ENCODE measurements around the gene GALNT12. TPM values are rescaled to one million over a fixed set of nuclear protein-coding genes. Genes with fewer than 3 reads are reported as not detected.
A peak's percentile ranks its signal among the peaks of the same experiment; 100 is the strongest.

GALNT12 gene
- total RNA-seq, 3 donors from 2014 or later: 2.6 to 6.6 (median 3.9) TPM

DNA sequence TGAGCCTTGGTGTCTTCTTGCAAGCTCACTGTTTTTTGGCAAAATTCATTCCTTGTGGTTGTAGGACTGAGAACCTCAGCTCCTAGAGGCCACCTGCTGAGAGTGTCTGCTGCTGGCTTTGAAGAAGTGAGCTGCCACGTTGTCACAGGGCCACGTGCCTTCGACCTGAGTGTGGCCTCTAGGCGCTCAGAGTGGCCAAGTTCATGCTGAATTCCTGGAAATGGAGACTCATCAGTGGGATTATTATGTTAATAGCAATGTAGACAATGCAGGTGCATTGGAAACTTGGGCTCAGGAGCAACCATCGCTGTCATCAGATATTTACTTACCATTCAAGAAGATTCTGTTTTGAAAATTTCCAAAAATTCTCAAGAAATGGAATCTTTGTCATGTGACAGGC lies 52.5 kb downstream of the GALNT12 start:
- Histone ChIP-seq H3K27ac (no peak overlapping the region), H3K4me1 (peaks cover 0 to 3% of the 10 kb centered on the region in 2 donors), H3K36me3 (no peaks in the 10 kb centered on the region), H3K27me3 (no peaks in the 10 kb centered on the region), H3K4me3 (no peak overlapping the region), H3K9me3 (peaks cover 0 to 18% of the 10 kb centered on the region in 2 donors)
- TF ChIP-seq, protein P1, sequence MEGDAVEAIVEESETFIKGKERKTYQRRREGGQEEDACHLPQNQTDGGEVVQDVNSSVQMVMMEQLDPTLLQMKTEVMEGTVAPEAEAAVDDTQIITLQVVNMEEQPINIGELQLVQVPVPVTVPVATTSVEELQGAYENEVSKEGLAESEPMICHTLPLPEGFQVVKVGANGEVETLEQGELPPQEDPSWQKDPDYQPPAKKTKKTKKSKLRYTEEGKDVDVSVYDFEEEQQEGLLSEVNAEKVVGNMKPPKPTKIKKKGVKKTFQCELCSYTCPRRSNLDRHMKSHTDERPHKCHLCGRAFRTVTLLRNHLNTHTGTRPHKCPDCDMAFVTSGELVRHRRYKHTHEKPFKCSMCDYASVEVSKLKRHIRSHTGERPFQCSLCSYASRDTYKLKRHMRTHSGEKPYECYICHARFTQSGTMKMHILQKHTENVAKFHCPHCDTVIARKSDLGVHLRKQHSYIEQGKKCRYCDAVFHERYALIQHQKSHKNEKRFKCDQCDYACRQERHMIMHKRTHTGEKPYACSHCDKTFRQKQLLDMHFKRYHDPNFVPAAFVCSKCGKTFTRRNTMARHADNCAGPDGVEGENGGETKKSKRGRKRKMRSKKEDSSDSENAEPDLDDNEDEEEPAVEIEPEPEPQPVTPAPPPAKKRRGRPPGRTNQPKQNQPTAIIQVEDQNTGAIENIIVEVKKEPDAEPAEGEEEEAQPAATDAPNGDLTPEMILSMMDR (IDR thresholded peaks at IDR 0.05): no peak
- TF ChIP-seq POLR2A (IDR thresholded peaks at IDR 0.05) (no peak), POLR2AphosphoS5 (IDR thresholded peaks at IDR 0.05) (no peak)
- intact Hi-C loops (cut with DNase I; ENCODE audit: low total_unique reads): no loop called here
- DNase-seq (ENCODE audit: low spot score in 2 of 2): no peak

DNA sequence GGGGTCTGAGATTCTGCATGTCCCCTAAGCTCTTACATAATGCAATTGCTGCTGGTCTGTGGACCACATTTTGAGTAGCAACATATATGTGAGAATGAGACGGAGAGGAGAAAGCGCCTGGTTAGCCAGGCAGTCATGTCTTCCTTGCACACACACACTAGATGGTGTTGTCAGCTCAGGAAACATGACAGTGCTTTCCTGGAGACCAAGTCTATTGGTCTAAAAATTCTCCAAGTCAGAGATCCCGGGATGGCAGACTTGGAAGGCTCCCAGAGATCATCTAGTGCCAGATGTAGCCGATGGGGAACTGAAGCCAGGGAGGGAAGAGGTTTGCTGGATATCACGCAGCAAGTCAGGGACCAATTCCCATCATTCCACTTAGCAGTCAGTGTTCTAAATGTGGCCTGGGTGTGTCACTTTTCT lies 53.4 kb downstream of the GALNT12 start:
- peaks cover 0 to 10% of the 10 kb centered on the region in 2 donors for H3K9me3 ChIP-seq
- H3K27me3 ChIP-seq: no peaks in the 10 kb centered on the region
- intact Hi-C loops (cut with DNase I; ENCODE audit: low total_unique reads): no loop called here
- H3K4me1 ChIP-seq: peaks cover 0 to 3% of the 10 kb centered on the region in 2 donors
- no peaks in the 10 kb centered on the region for H3K36me3 ChIP-seq
- no peak overlapping the region for H3K4me3 ChIP-seq
- peak in 1 of 3 donors; percentile 42 for TF ChIP-seq POLR2AphosphoS5 (IDR thresholded peaks at IDR 0.05)
- TF ChIP-seq, protein P1 (IDR thresholded peaks at IDR 0.05): no peak
- DNase-seq (ENCODE audit: low spot score in 2 of 2): no peak
- no peak overlapping the region for H3K27ac ChIP-seq

DNA sequence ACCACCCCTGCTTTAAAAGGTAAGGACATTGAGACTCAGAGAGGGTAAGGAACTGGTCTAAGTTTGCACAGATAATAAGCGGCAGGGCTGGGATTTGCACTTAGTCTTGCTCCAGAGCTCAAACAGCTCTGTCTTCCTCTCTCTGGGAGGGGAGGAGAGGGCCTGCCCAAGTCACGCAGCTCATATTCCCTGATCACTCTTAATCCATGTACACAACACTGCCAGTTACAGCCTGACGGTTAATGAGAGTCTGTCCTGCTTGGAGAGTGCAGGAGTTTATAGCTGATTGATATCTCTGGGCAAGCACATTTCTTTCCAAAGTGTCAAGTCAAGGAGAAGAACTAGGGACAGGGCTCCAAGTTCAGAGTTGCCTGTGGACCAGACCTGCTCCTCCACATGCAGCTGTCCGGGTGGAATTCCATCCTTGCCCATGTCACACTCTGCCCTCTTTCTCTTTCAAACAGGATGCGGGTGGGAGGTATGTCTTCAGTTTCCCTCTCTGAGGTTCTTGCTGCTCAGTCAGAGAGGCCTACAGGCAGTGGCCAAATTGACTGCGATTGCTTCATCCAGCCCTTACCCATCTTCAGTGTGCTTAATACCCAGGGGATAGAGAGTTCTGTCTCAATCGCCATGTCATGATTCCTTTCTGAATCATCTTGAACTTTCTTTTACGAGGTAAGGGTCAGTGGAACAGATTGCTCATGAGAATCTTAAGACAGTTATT lies 54.5 kb downstream of the GALNT12 start:
- intact Hi-C loops (cut with DNase I; ENCODE audit: low total_unique reads): no loop called here

DNA sequence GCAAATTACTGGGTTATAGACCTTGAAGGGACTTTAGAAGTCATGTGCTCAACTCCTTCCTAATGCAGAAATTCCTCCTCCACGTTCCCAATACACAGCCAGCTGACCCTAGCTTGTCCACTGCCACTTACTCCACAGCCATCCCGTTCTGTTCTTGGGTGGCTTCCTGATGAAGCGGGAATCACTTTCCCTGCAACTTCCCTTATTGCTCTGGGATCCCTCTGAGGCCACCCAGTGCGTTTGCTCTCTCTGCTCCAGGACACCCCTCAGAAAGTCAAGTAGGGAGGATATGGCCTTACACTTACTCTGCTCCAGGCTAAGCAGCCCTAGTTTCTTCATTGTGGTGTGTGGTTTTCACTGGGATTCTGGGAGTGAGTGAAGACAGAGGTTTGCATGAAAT lies 55.5 kb downstream of the GALNT12 start:
- Histone ChIP-seq H3K4me3 (no peak overlapping the region), H3K4me1 (peaks cover 0 to 3% of the 10 kb centered on the region in 2 donors), H3K27ac (peak overlapping the region in 1 of 2 donors; percentile 61), H3K9me3 (no peaks in the 10 kb centered on the region), H3K27me3 (no peaks in the 10 kb centered on the region), H3K36me3 (no peaks in the 10 kb centered on the region)
- intact Hi-C loops (cut with DNase I; ENCODE audit: low total_unique reads): no loop called here
- DNase-seq (ENCODE audit: low spot score in 2 of 2): no peak
- TF ChIP-seq POLR2A (IDR thresholded peaks at IDR 0.05): no peak
- TF ChIP-seq, protein P1 (IDR thresholded peaks at IDR 0.05): no peak
- no peak for TF ChIP-seq POLR2AphosphoS5 (IDR thresholded peaks at IDR 0.05)

More for the DNA sequence above, 54.5 kb downstream of the GALNT12 start:
- Histone ChIP-seq H3K4me3 (no peak overlapping the region), H3K27ac (peak overlapping the region in 1 of 2 donors; percentile 87), H3K9me3 (no peaks in the 10 kb centered on the region), H3K27me3 (no peaks in the 10 kb centered on the region), H3K36me3 (no peaks in the 10 kb centered on the region), H3K4me1 (peaks cover 0 to 3% of the 10 kb centered on the region in 2 donors)
- no peak for DNase-seq (ENCODE audit: low spot score in 2 of 2)
- peak in 2 of 3 donors; percentile 80 to 84 for TF ChIP-seq POLR2AphosphoS5 (IDR thresholded peaks at IDR 0.05)
- TF ChIP-seq, protein P1 (IDR thresholded peaks at IDR 0.05): no peak

DNA sequence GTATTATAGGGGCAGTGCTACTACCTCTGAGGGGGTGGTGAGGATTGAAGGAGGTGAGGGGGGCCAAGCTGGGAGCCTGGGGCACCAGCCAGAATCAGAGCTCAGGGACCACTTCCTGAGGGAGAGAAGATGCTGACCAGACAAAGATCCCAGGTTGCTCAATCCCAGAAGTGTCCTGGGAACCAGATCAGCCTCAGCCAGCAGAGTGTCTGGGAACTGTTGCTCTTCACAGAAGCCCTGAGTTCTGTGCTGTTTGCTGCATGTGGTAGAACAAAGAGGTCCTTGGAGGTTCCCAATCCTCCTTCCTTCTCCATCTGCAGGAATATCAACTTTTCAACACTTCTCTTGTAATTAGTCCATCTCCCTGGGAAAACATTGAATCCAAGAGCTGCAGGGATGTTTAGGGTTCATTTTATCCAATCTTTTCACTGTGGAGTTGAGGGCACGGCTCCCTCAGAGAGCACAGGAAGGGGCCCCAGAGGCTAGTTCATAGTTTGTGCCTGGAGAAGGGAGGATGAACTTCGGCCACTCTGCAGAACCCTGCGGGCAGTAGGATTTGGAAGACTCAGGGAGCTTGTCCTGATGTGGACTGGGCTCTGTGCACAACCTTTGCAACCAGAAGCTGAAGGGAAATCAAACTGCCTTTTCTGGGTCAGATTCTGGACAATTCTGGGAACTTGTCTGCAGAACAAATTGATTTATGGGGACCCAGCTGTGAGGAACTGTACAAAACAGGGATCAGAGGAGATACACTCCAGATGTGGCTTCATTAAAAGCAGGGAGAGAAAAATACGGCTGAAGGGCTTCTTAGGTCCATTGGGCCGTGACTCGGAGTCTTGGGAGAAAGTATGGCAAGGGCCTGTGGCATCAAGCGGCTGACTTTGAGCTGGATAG lies 57.1 kb downstream of the GALNT12 start:
- intact Hi-C loops (cut with DNase I; ENCODE audit: low total_unique reads): no loop called here
- Histone ChIP-seq H3K27ac (peak overlapping the region; percentile 8 to 50), H3K36me3 (no peaks in the 10 kb centered on the region), H3K9me3 (no peaks in the 10 kb centered on the region), H3K4me1 (peaks cover 0 to 3% of the 10 kb centered on the region in 2 donors), H3K27me3 (no peaks in the 10 kb centered on the region), H3K4me3 (no peak overlapping the region)
- DNase-seq (ENCODE audit: low spot score in 2 of 2): no peak
- TF ChIP-seq POLR2AphosphoS5 (IDR thresholded peaks at IDR 0.05) (peak in 1 of 3 donors; percentile 24), POLR2A (IDR thresholded peaks at IDR 0.05) (no peak)

All from breast epithelium (tissue), 4 donors.